UCSD-AML1 (cell line): ENCODE measurements around the gene KRTAP5-2.
"Not testable (repeated sequence)": the region's sequence is repeated elsewhere in the genome, so short reads cannot be mapped to it uniquely, and the experiment has no call there.

Source experiments
- DNase-seq: peaks from one replicate; lab custom pipeline; 2025; ENCODE audit not compliant: unreplicated experiment; lab: John Stamatoyannopoulos, UW

Gene KRTAP5-2

GRCh38 chr11:1592628-1593027 lies 5.5 kb downstream of the KRTAP5-2 start:
- no peak for DNase-seq

- DNase-seq = no peak
Observed at GRCh38 chr11:1589996-1590395, 8.1 kb downstream of the KRTAP5-2 start.

- DNase-seq = not testable (repeated sequence)
Observed at GRCh38 chr11:1589191-1589963, 8.7 kb downstream of the KRTAP5-2 start.

DNA sequence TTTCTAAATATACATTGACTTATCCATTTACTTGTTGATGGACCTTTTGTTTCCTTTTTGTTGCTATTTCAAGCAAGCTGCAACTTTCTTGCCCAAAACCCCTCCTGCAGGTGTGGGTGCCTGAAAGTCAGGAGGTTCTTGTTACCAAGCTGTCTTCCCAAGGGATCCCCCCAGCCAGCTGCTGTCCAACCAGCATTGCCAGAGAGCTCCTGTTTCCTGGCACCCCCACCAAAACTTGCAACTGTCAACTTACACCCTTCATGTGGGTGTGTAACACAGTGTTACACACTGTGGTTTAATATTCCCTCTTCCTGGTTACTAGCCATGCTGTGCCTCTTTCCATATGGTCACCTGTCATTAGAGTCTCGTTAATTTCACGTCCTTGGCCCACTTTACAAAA lies 11.4 kb downstream of the KRTAP5-2 start:
- DNase-seq = no peak

- not testable (repeated sequence) for DNase-seq
Observed at GRCh38 chr11:1584661-1585370, 13.3 kb downstream of the KRTAP5-2 start, which contains the start of gene KRTAP5-1. Gene KRTAP5-1, minus strand, starts transcription at chr11:1585283. Its CDS starts 34 bp downstream, at chr11:1585249.

GRCh38 chr11:1582909-1583308 lies 15.2 kb downstream of the KRTAP5-2 start:
- not testable (repeated sequence) for DNase-seq

GRCh38 chr11:1581976-1582375 lies 16.1 kb downstream of the KRTAP5-2 start:
- no peak for DNase-seq

DNA sequence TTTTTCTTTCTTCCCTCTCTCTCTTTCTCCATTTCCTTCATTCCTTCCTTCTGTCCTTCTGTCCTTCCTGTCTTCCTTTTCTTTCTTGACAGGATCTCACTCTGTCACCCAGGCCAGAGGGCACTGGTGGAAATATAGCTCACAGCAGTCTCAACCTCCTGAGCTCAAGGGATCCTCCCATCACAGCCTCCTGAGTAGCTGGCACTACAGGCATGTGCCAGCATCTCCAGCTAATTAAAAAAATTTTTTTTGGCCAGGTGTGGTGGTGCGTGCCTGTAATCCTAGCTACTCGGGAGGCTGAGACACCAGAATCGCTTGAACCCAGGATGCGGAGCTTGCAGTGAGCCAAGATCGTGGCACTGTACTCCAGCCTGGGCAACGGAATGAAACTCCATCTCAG lies 21.3 kb downstream of the KRTAP5-2 start:
- no peak for DNase-seq

GRCh38 chr11:1575756-1576155 lies 22.3 kb downstream of the KRTAP5-2 start:
- DNase-seq = not testable (repeated sequence)

DNA sequence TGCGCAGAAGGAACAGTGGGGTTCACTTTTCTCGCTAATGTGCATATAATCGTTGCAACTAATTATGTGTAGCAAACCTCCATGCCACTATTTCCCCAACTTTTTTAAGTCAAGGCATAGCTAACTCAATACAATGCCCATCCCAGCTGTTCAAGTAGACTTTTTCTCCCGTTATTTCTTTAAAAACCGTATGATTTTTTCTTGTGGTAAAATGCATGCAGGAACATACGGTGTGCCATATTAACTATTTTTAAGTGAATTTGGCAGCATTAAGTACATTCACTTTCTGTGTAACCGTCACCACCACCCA lies 23.2 kb downstream of the KRTAP5-2 start:
- DNase-seq = no peak

- DNase-seq = peak; percentile 45
Observed at GRCh38 chr11:1574238-1574932, 23.7 kb downstream of the KRTAP5-2 start.

- DNase-seq = no peak
Observed at GRCh38 chr11:1573903-1574237, 24.2 kb downstream of the KRTAP5-2 start.

- no peak for DNase-seq
Observed at GRCh38 chr11:1573077-1573902, 24.8 kb downstream of the KRTAP5-2 start.

- peak; percentile 66 for DNase-seq
Observed at GRCh38 chr11:1572197-1573076, 25.7 kb downstream of the KRTAP5-2 start, which contains the start of gene DUSP8. Gene DUSP8, minus strand, starts transcription at chr11:1572271. Its CDS starts 6,445 bp downstream, at chr11:1565826.

- no peak for DNase-seq
Observed at GRCh38 chr11:1571760-1572196, 26.3 kb downstream of the KRTAP5-2 start.

- no peak for DNase-seq
Observed at GRCh38 chr11:1570896-1571759, 27.0 kb downstream of the KRTAP5-2 start.

DNA sequence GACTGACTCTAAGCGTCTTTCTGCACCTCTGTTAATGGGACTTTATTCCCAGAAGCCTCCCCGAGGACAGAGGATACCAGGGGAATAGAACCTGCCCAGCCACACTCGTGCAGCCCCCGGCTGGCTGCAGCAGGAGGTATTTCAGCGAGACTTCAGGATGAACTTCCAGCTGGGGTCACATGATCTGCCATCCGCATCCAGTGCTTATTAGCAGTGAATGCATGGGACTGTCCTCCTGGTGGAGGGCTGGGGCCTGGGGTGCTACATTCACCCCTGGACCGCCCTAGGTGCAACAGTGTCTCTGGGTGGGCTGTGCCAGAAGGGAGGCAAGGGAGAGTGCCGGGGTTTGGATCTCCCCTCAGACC lies 27.6 kb downstream of the KRTAP5-2 start:
- DNase-seq = no peak

DNA sequence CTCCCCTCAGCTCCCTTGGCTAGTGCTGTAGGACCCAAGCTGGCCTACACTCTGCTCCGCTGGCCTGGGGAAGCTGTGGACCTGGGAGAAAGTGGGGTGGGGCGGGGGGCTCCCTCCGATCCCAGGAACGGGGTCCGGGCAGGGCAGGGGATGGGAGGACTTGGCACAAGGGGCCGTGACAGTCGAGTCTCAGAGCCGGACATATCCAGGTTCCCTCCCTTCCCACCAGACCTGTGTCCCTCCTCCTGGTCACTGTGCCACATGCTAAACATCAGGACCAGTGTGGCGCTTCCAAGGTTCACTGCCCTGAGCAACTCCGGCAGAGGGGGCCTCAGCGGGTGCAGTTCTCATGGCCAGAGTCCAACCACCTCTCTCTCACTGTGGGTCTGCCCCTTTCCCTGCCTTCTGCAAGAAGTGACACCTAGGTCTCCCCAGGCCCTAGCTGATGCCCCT lies 28.1 kb downstream of the KRTAP5-2 start:
- no peak for DNase-seq

GRCh38 chr11:1569251-1569780 lies 28.8 kb downstream of the KRTAP5-2 start:
- DNase-seq = no peak
